Measurements from ENCODE around the gene RRAS. TPM values are rescaled to one million over a fixed set of nuclear protein-coding genes. Genes with fewer than 3 reads are reported as not detected.
A peak's percentile ranks its signal among the peaks of the same experiment; 100 is the strongest.

The RRAS gene
- total RNA-seq, 2 donors from 2014 or later, result 6.6 to 9.1 TPM

DNA sequence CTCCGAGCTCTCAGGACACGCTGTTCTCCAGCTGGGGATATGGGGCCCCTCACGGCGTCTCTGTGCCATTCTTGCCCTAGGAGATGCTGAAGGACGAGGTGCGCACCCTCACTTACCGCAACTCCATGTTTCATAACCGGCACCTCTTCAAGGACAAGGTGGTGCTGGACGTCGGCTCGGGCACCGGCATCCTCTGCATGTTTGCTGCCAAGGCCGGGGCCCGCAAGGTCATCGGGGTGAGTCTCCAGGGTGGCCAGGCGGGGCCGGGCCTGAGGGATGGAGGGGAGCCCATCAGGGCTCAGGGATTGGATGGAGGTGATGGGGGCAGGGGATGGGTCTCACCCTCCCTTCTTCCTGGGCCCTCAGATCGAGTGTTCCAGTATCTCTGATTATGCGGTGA lies 41.9 kb upstream of the RRAS start:
- peaks cover 10% of the 10 kb centered on the region for H3K36me3 Mint-ChIP-seq (ENCODE audit: low read depth)
- H3K27me3 Mint-ChIP-seq, result no peaks in the 10 kb centered on the region
- H3K4me3 Mint-ChIP-seq, result no peak overlapping the region
- H3K27ac Mint-ChIP-seq, result peak overlapping the region; percentile 3
- no peak for DNase-seq
- peaks cover 27% of the 10 kb centered on the region for H3K4me1 Mint-ChIP-seq
- ATAC-seq, result no peak
- H3K9me3 ChIP-seq (ENCODE audit: control insufficient read depth, low read length, poor library complexity, severe bottlenecking), result no peaks in the 10 kb centered on the region

- no peaks in the 10 kb centered on the region for H3K9me3 ChIP-seq (ENCODE audit: control insufficient read depth, low read length, poor library complexity, severe bottlenecking)
- peaks cover 32% of the 10 kb centered on the region for H3K4me1 Mint-ChIP-seq
- peaks cover 9% of the 10 kb centered on the region for H3K36me3 Mint-ChIP-seq (ENCODE audit: low read depth)
- H3K27ac Mint-ChIP-seq, result peak overlapping the region; percentile 99
- ATAC-seq (peak; percentile 11), DNase-seq (peak; percentile 88 to 99 (median 96))
- H3K4me3 Mint-ChIP-seq, result peak overlapping the region; percentile 63
- H3K27me3 Mint-ChIP-seq, result no peaks in the 10 kb centered on the region
These were observed 40.7 kb upstream of the RRAS start for GRCh38 chr19:49680421-49681351.

GRCh38 chr19:49679771-49680413 lies 39.9 kb upstream of the RRAS start:
- peak overlapping the region; percentile 63 for H3K4me3 Mint-ChIP-seq
- DNase-seq, result no peak
- no peaks in the 10 kb centered on the region for H3K9me3 ChIP-seq (ENCODE audit: control insufficient read depth, low read length, poor library complexity, severe bottlenecking)

GRCh38 chr19:49678985-49679770 lies 39.2 kb upstream of the RRAS start:
- H3K9me3 ChIP-seq (ENCODE audit: control insufficient read depth, low read length, poor library complexity, severe bottlenecking), result no peaks in the 10 kb centered on the region
- H3K4me3 Mint-ChIP-seq, result peak overlapping the region; percentile 12
- no peak for ATAC-seq
- DNase-seq, result no peak
- H3K27me3 Mint-ChIP-seq, result no peaks in the 10 kb centered on the region
- H3K27ac Mint-ChIP-seq, result peak overlapping the region; percentile 99
- peaks cover 5% of the 10 kb centered on the region for H3K36me3 Mint-ChIP-seq (ENCODE audit: low read depth)
- peaks cover 29% of the 10 kb centered on the region for H3K4me1 Mint-ChIP-seq

More at GRCh38 chr19:49679771-49680413, 39.9 kb upstream of the RRAS start:
- Mint-ChIP-seq H3K4me1 (peaks cover 29% of the 10 kb centered on the region), H3K27ac (peak overlapping the region; percentile 99), H3K27me3 (no peaks in the 10 kb centered on the region), H3K36me3 (ENCODE audit: low read depth) (peaks cover 5% of the 10 kb centered on the region)
- no peak for ATAC-seq

DNA sequence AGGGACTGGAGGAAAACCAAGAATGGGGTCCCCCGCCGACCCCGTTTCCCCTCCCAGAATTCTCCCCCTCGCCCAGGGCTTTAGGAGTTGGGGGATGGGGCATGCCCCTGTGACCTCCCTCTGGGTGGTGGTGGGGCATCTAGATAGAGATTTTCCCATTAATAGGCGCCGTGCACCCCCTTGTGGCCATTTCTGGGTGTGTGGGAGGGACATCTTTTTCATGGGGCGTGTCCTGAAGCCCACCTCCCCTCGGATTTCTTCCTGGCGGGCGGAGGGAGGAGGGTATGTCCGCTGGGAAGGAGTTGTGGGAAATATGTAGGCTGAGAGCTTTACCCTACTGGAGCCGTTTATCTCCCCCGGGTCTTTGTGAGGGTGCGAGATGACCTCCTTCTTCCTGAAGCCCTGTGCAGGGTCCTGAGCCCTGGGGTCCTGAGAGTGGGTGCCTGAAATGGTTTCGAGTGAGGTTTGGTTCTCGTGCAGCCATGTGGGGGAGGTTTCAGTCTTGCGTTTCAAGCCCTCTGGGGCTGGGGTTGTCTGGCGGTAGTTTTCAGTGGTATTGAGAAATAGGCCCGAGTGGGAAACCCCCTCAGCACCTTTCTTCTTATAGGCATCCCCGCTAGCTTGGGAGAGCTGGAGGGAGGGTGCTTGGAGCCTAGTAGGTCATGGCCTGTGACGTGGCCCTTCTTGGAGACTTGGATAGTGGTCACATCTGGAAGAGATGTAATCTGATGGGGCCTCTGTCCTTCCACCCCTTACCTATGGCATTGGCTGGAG lies 38.1 kb upstream of the RRAS start:
- H3K36me3 Mint-ChIP-seq (ENCODE audit: low read depth), result peaks cover 2% of the 10 kb centered on the region
- peak overlapping the region; percentile 99 for H3K27ac Mint-ChIP-seq
- peak; percentile 56 to 71 (median 68) for DNase-seq
- H3K4me3 Mint-ChIP-seq, result peak overlapping the region; percentile 100
- no peaks in the 10 kb centered on the region for H3K9me3 ChIP-seq (ENCODE audit: control insufficient read depth, low read length, poor library complexity, severe bottlenecking)
- no peaks in the 10 kb centered on the region for H3K27me3 Mint-ChIP-seq
- peak; percentile 39 for ATAC-seq
- H3K4me1 Mint-ChIP-seq, result peaks cover 29% of the 10 kb centered on the region

GRCh38 chr19:49677231-49677900 lies 37.4 kb upstream of the RRAS start, which contains the start of gene PRMT1:
TSS of gene PRMT1 (plus strand) at chr19:49677271. CDS start at chr19:49677281, 10 bp downstream.
- no peaks in the 10 kb centered on the region for H3K9me3 ChIP-seq (ENCODE audit: control insufficient read depth, low read length, poor library complexity, severe bottlenecking)
- no peaks in the 10 kb centered on the region for H3K27me3 Mint-ChIP-seq
- peaks cover 2% of the 10 kb centered on the region for H3K36me3 Mint-ChIP-seq (ENCODE audit: low read depth)
- H3K4me3 Mint-ChIP-seq, result peak within 1 kb of the TSS; percentile 100
- peaks cover 30% of the 10 kb centered on the region for H3K4me1 Mint-ChIP-seq
- peak; percentile 9 for ATAC-seq
- peak; percentile 33 to 51 (median 47) for DNase-seq
- peak within 1 kb of the TSS; percentile 99 for H3K27ac Mint-ChIP-seq

GRCh38 chr19:49676784-49677230 lies 36.9 kb upstream of the RRAS start:
- ATAC-seq (peak; percentile 79), DNase-seq (peak; percentile 91 to 98 (median 94))
- peaks cover 2% of the 10 kb centered on the region for H3K36me3 Mint-ChIP-seq (ENCODE audit: low read depth)
- peaks cover 36% of the 10 kb centered on the region for H3K4me1 Mint-ChIP-seq
- no peaks in the 10 kb centered on the region for H3K27me3 Mint-ChIP-seq
- peak overlapping the region; percentile 99 for H3K27ac Mint-ChIP-seq
- peak overlapping the region; percentile 100 for H3K4me3 Mint-ChIP-seq
- H3K9me3 ChIP-seq (ENCODE audit: control insufficient read depth, low read length, poor library complexity, severe bottlenecking), result no peaks in the 10 kb centered on the region

DNA sequence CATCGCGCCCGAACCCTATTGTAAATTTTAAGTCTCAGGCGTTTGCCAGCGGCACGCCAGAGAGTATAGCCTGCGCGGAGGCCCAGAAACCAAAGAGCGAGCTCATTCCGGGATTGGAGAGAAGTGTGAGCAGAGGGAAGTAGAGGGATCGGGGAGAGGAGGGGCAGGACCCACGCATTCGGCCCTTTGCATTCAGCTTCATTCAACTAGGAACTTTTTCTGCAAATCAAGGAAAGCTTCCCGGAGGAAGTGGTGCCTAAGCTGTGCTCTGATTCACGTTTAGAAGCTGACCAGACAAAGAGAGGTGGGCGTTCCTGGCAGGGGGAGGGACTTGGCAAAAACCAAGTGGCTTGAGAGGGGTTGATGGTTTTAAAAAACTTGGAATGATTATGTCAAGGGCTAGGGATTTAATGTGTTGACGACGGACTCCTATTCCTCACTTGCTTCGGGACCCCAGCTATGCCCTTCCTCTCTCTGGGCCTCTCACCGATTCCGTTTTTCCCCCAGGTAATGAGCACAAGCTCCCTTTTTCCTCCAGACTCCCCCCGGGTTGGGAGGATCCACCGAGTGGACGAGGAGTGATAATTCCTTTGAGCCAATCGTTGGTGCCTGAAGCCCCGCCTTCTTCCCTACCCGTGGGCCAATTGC lies 36.3 kb upstream of the RRAS start:
- Mint-ChIP-seq H3K4me3 (peak overlapping the region; percentile 100), H3K4me1 (peaks cover 36% of the 10 kb centered on the region), H3K27ac (peak overlapping the region; percentile 99), H3K27me3 (no peaks in the 10 kb centered on the region), H3K36me3 (ENCODE audit: low read depth) (peaks cover 2% of the 10 kb centered on the region)
- DNase-seq (peak in 1 of 3 donors; percentile 26), ATAC-seq (peak; percentile 12)
- H3K9me3 ChIP-seq (ENCODE audit: control insufficient read depth, low read length, poor library complexity, severe bottlenecking), result no peaks in the 10 kb centered on the region

DNA sequence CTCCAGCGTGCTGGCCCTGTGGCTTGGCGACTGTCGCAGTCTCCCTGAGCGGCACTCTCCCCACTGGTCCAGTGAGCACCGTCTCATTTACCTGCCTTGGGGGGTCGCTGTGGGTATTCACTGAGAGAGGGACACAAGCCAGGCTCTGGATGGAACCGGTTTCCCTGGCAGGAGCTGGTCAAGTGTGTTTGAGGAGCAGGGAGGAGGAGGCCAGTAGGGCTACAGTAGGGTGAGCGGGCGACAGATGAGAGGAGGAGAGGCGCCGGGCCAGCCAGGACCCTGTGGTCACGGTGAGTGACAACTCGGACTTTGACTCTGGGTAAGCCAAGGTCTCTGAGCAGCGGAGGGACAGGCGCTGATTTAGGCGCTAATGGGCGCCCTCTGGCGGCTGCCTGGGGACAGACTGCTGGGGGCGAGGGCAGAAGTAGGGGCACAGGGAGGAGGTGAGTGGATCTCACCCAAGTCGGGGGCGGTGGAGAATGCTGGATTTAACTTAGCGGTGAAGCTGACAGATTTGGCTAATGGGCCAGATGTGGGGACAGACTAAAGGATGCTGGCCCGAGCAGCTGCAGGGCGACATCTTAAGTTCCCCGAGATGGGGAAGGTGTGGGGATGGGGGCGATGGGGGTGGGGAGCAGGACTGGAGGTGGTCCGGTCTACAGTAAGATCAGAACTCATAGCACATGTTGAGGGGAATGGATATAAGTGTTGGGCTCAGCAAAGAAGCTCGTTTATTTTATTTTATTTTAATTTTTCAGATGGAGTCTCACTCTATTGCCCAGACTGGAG lies 32.4 kb upstream of the RRAS start:
- DNase-seq, result peak; percentile 60 to 71 (median 71)
- H3K27me3 Mint-ChIP-seq, result no peaks in the 10 kb centered on the region
- no peaks in the 10 kb centered on the region for H3K9me3 ChIP-seq (ENCODE audit: control insufficient read depth, low read length, poor library complexity, severe bottlenecking)
- no peak for ATAC-seq
- peaks cover 2% of the 10 kb centered on the region for H3K36me3 Mint-ChIP-seq (ENCODE audit: low read depth)
- peak overlapping the region; percentile 19 for H3K27ac Mint-ChIP-seq
- H3K4me1 Mint-ChIP-seq, result peaks cover 23% of the 10 kb centered on the region
- no peak overlapping the region for H3K4me3 Mint-ChIP-seq

GRCh38 chr19:49669516-49669915 lies 29.6 kb upstream of the RRAS start:
- Mint-ChIP-seq H3K4me1 (peaks cover 36% of the 10 kb centered on the region), H3K36me3 (ENCODE audit: low read depth) (peaks cover 10% of the 10 kb centered on the region), H3K27ac (no peak overlapping the region), H3K4me3 (no peak overlapping the region), H3K27me3 (no peaks in the 10 kb centered on the region)
- ATAC-seq (no peak), DNase-seq (no peak)
- H3K9me3 ChIP-seq (ENCODE audit: control insufficient read depth, low read length, poor library complexity, severe bottlenecking), result no peaks in the 10 kb centered on the region

GRCh38 chr19:49667473-49667872 lies 27.5 kb upstream of the RRAS start:
- peak overlapping the region; percentile 33 for H3K4me3 Mint-ChIP-seq
- ATAC-seq (no peak), DNase-seq (no peak)
- H3K27me3 Mint-ChIP-seq, result no peaks in the 10 kb centered on the region
- H3K27ac Mint-ChIP-seq, result no peak overlapping the region
- H3K4me1 Mint-ChIP-seq, result peaks cover 52% of the 10 kb centered on the region
- no peaks in the 10 kb centered on the region for H3K9me3 ChIP-seq (ENCODE audit: control insufficient read depth, low read length, poor library complexity, severe bottlenecking)
- H3K36me3 Mint-ChIP-seq (ENCODE audit: low read depth), result peaks cover 10% of the 10 kb centered on the region

All from T-helper 17 cell (primary cell).